ENCODE measurements around the gene NHSL1.

The NHSL1 gene

GRCh38 chr6:138523347-138524210 lies 24.3 kb upstream of the NHSL1 start (continued):
- TF ChIP-seq PATZ1 (tag by site-specific recombination; IDR thresholded peaks at IDR 0.05) = no peak
- TF ChIP-seq WT1 (tag by site-specific recombination; IDR thresholded peaks at IDR 0.05) = no peak
- TF ChIP-seq ZNF48 (tag by site-specific recombination; IDR thresholded peaks at IDR 0.05) = no peak
- peak; percentile 26; the same call in 1 of the 2 replicates for TF ChIP-seq ZEB2 (tag by site-specific recombination; IDR thresholded peaks at IDR 0.05)
- TF ChIP-seq ZNF132 (tag by site-specific recombination; IDR thresholded peaks at IDR 0.05; ENCODE audit: borderline replicate concordance) = no peak
- TF ChIP-seq ZNF146 (tag by site-specific recombination; IDR thresholded peaks at IDR 0.05) = no peak
- no peak for TF ChIP-seq ZNF664 (tag by site-specific recombination; IDR thresholded peaks at IDR 0.05)
- no peak for TF ChIP-seq ZNF350 (tag by site-specific recombination; IDR thresholded peaks at IDR 0.05)
- peak; percentile 37; the same call in 1 of the 2 replicates for TF ChIP-seq ZNF629 (tag by site-specific recombination; IDR thresholded peaks at IDR 0.05)
- no peak for TF ChIP-seq ZFP69B (tag by site-specific recombination; IDR thresholded peaks at IDR 0.05)
- no peak for TF ChIP-seq ZFP3 (tag by site-specific recombination; IDR thresholded peaks at IDR 0.05; ENCODE audit: low read depth)
- TF ChIP-seq ZNF776 (tag by site-specific recombination; IDR thresholded peaks at IDR 0.05; ENCODE audit: borderline replicate concordance) = no peak
- TF ChIP-seq OSR2 (tag by site-specific recombination; IDR thresholded peaks at IDR 0.05) = no peak
- no peak for TF ChIP-seq ZNF837 (tag by site-specific recombination; IDR thresholded peaks at IDR 0.05)
- no peak for TF ChIP-seq ZNF791 (tag by site-specific recombination; IDR thresholded peaks at IDR 0.05)
- no peak for TF ChIP-seq ZNF292 (tag by site-specific recombination; IDR thresholded peaks at IDR 0.05; ENCODE audit: borderline replicate concordance, low read depth)
- TF ChIP-seq ZNF830 (tag by site-specific recombination; IDR thresholded peaks at IDR 0.05; ENCODE audit: low read depth) = no peak
- TF ChIP-seq ZSCAN4 (tag by site-specific recombination; IDR thresholded peaks at IDR 0.05) = no peak
- no peak for TF ChIP-seq ZNF426 (tag by site-specific recombination; IDR thresholded peaks at IDR 0.05)
- TF ChIP-seq PRDM6 (tag by site-specific recombination; IDR thresholded peaks at IDR 0.05) = peak; percentile 70
- no peak for TF ChIP-seq ZNF560 (tag by site-specific recombination; IDR thresholded peaks at IDR 0.05; ENCODE audit: borderline replicate concordance)
- TF ChIP-seq ZNF121 (tag by site-specific recombination; IDR thresholded peaks at IDR 0.05) = no peak
- TF ChIP-seq HOXC10 (CRISPR knock-in tag; IDR thresholded peaks at IDR 0.05) = no peak
- TF ChIP-seq EGR2 (tag by site-specific recombination; IDR thresholded peaks at IDR 0.05; ENCODE audit: low read depth) = no peak
- no peak for TF ChIP-seq ZNF768 (tag by site-specific recombination; IDR thresholded peaks at IDR 0.05)
- TF ChIP-seq REPIN1 (tag by site-specific recombination; IDR thresholded peaks at IDR 0.05; ENCODE audit: low read depth) = no peak
- TF ChIP-seq GFI1B (tag by site-specific recombination; IDR thresholded peaks at IDR 0.05) = peak; percentile 8; the same call in 1 of the 2 replicates
- TF ChIP-seq ZNF155 (tag by site-specific recombination; IDR thresholded peaks at IDR 0.05) = no peak
- no peak for TF ChIP-seq ZSCAN16 (tag by site-specific recombination; IDR thresholded peaks at IDR 0.05)
- TF ChIP-seq ZNF777 (tag by site-specific recombination; IDR thresholded peaks at IDR 0.05; ENCODE audit: borderline replicate concordance) = no peak
- no peak for TF ChIP-seq BCL11B (tag by site-specific recombination; IDR thresholded peaks at IDR 0.05; ENCODE audit: low read depth)
- no peak for TF ChIP-seq ZNF645 (tag by site-specific recombination; IDR thresholded peaks at IDR 0.05)
- TF ChIP-seq ZNF654 (tag by site-specific recombination; IDR thresholded peaks at IDR 0.05; ENCODE audit: low read depth) = peak; percentile 9; the same call in 1 of the 2 replicates
- no peak for TF ChIP-seq ZNF169 (tag by site-specific recombination; IDR thresholded peaks at IDR 0.05)
- TF ChIP-seq GLI4 (tag by site-specific recombination; IDR thresholded peaks at IDR 0.05) = no peak
- no peak for TF ChIP-seq ZBTB48 (tag by site-specific recombination; IDR thresholded peaks at IDR 0.05)
- no peak for TF ChIP-seq ZXDB (tag by site-specific recombination; IDR thresholded peaks at IDR 0.05)
